PFSK-1 (cell line): ENCODE results near the gene TRIM44.
A peak's percentile ranks its signal among the peaks of the same experiment; 100 is the strongest.

Experiments used
- FOXP2 ChIP-seq: optimal IDR thresholded peaks from 2 replicates; pipeline ENCODE3; 2011; ENCODE audit warnings: borderline replicate concordance, control low read depth, inconsistent platforms; ENCODE audit not compliant: insufficient read depth; ENCODE audit errors: extremely low read length, extremely low read depth
- POLR2AphosphoS5 ChIP-seq: IDR thresholded peaks from 2 replicates; pipeline ENCODE4 v1.6.1; 2012; ENCODE audit warnings: low read depth, mild to moderate bottlenecking, control low read depth, low read length, moderate library complexity
- REST ChIP-seq, 2 experiments: IDR thresholded peaks; 2 replicates each; pipeline versions ENCODE4 v1.6.1 to v1.8.0; 2011 to 2012; ENCODE audit warnings: low read depth in 2 of 2, low read length in 2 of 2, control low read depth in 1 of 2, inconsistent platforms in 1 of 2, mild to moderate bottlenecking in 1 of 2, moderate library complexity in 1 of 2; ENCODE audit not compliant: insufficient read depth in 1 of 2
- SIN3A ChIP-seq: IDR thresholded peaks from 2 replicates; pipeline ENCODE4 v1.6.1; 2012; ENCODE audit warnings: mild to moderate bottlenecking, low read length, moderate library complexity, borderline replicate concordance; ENCODE audit not compliant: insufficient read depth
- TAF1 ChIP-seq: IDR thresholded peaks from 2 replicates; pipeline ENCODE4 v1.6.1; 2012; ENCODE audit warnings: low read length, control low read depth, borderline replicate concordance; ENCODE audit not compliant: insufficient read depth

The TRIM44 gene

DNA sequence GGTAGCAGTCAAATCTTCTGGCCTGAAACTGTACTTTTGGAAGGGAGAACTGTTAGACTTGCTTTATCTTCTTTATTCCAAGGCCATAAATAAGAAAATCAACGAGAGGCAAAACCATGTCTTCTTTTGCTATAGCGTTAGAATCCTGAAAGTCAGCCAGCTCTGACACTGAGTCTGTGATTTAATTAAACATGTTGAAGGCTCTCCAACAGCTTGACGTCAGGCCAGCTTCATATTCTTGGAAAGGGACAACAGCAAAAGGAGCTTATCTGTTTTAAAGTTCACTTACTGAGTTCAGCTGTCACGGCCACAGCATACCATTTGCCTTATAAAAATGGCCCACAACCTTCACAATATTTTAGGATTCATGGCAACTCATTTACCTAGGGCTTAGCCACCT is 150.3 kb downstream of the TRIM44 start:
- TF ChIP-seq POLR2AphosphoS5 (no peak), REST (IDR thresholded peaks at IDR 0.05; ENCODE audit: insufficient read depth in 1 of 2, low read depth in 2 of 2, low read length in 2 of 2) (no peak), FOXP2 (no peak), SIN3A (no peak), TAF1 (no peak)

GRCh38 chr11:35814081-35814695 is 151.6 kb downstream of the TRIM44 start:
- TF ChIP-seq TAF1 (no peak), FOXP2 (no peak), SIN3A (no peak), REST (IDR thresholded peaks at IDR 0.05; ENCODE audit: insufficient read depth in 1 of 2, low read depth in 2 of 2, low read length in 2 of 2) (no peak), POLR2AphosphoS5 (no peak)

GRCh38 chr11:35814720-35815305 is 152.2 kb downstream of the TRIM44 start:
- TF ChIP-seq FOXP2 (no peak), POLR2AphosphoS5 (no peak), SIN3A (no peak), TAF1 (no peak), REST (IDR thresholded peaks at IDR 0.05; ENCODE audit: insufficient read depth in 1 of 2, low read depth in 2 of 2, low read length in 2 of 2) (no peak)

GRCh38 chr11:35815556-35816315 is 153.2 kb downstream of the TRIM44 start:
- TF ChIP-seq SIN3A: 0 out of 2 replicates have a peak, but pooled peaks have one; percentile 48
- peak in 1 of 2 experiments; percentile 48; a peak in 1 of 4 replicates for TF ChIP-seq REST (IDR thresholded peaks at IDR 0.05; ENCODE audit: insufficient read depth in 1 of 2, low read depth in 2 of 2, low read length in 2 of 2)
- 0 out of 2 replicates have a peak, but pooled peaks have one; percentile 41 for TF ChIP-seq TAF1
- peak; percentile 49; the same call in 1 of the 2 replicates for TF ChIP-seq POLR2AphosphoS5
- TF ChIP-seq FOXP2: no peak
